ENCODE measurements around the gene PIP4K2A.

- TF ChIP-seq CTCF (IDR thresholded peaks at IDR 0.05) (no peak), POLR2A (IDR thresholded peaks at IDR 0.05) (no peak)
These were observed 61.3 kb downstream of the PIP4K2A start for GRCh38 chr10:22652988-22653481.
